HepG2 (cell line): ENCODE measurements around the gene PCSK6. TPM values are rescaled to one million over a fixed set of nuclear protein-coding genes. Genes with fewer than 3 reads are reported as not detected.

ENCODE experiments used
- BRCA1 ChIP-seq: sonication (generic); formaldehyde crosslinking; IDR thresholded peaks from 2 replicates; pipeline ENCODE4 v1.4.0; 2020; ENCODE audit warnings: missing genetic modification reagents
- FOSL2 ChIP-seq: sonication (generic); formaldehyde crosslinking; IDR thresholded peaks from 2 replicates; pipeline ENCODE4 v1.4.0; 2020; ENCODE audit warnings: missing genetic modification reagents
- HMG20B ChIP-seq: conservative IDR thresholded peaks from 2 replicates; pipeline ENCODE4 v1.6.1; 2016; ENCODE audit warnings: missing genetic modification reagents, missing compliant biosample characterization
- LCORL ChIP-seq, 2 experiments: fragments of 450-650 bp in 1 of 2; sonication (generic) in 1 of 2; formaldehyde crosslinking in 1 of 2; IDR thresholded peaks; 2 replicates each; pipeline versions ENCODE4 v1.5.0 to v1.6.1; 2017 to 2020; ENCODE audit warnings: antibody characterized with exemption in 1 of 2, missing genetic modification reagents in 1 of 2
- MYPOP ChIP-seq: sonication (generic); formaldehyde crosslinking; IDR thresholded peaks from 2 replicates; pipeline ENCODE4 v1.8.1; 2023; ENCODE audit warnings: mild to moderate bottlenecking, moderate library complexity, missing genetic modification reagents
- SALL2 ChIP-seq: sonication (generic); formaldehyde crosslinking; IDR thresholded peaks from 2 replicates; pipeline ENCODE4 v1.8.1; 2023; ENCODE audit warnings: mild to moderate bottlenecking, missing genetic modification reagents, inconsistent platforms
- SPEN ChIP-seq: sonication (generic); formaldehyde crosslinking; IDR thresholded peaks from 2 replicates; pipeline ENCODE4 v1.5.1; 2020; ENCODE audit warnings: low read depth, mild to moderate bottlenecking, missing genetic modification reagents
- SRF ChIP-seq: IDR thresholded peaks from 2 replicates; pipeline ENCODE4 v1.6.1; 2011; ENCODE audit warnings: mild to moderate bottlenecking, low read depth, low read length, moderate library complexity
- ZC3H4 ChIP-seq: sonication (generic); formaldehyde crosslinking; IDR thresholded peaks from 2 replicates; pipeline ENCODE4 v1.4.0; 2020; ENCODE audit warnings: missing genetic modification reagents, borderline replicate concordance
- ZFY ChIP-seq: sonication (generic); formaldehyde crosslinking; IDR thresholded peaks from 2 replicates; pipeline ENCODE4 v1.4.0; 2020; ENCODE audit warnings: missing genetic modification reagents
- ZKSCAN5 ChIP-seq: sonication (generic); formaldehyde crosslinking; IDR thresholded peaks from 2 replicates; pipeline ENCODE4 v1.5.1; 2020; ENCODE audit warnings: mild to moderate bottlenecking, missing genetic modification reagents
- ZNF570 ChIP-seq: sonication (generic); formaldehyde crosslinking; IDR thresholded peaks from 2 replicates; pipeline ENCODE4 v1.4.0; 2020; ENCODE audit warnings: mild to moderate bottlenecking, missing genetic modification reagents, borderline replicate concordance
- ZNF746 ChIP-seq: sonication (generic); formaldehyde crosslinking; IDR thresholded peaks from 2 replicates; pipeline ENCODE4 v1.8.0; 2022; ENCODE audit warnings: mild to moderate bottlenecking, missing genetic modification reagents
- ZNF891 ChIP-seq: sonication (generic); formaldehyde crosslinking; IDR thresholded peaks from 2 replicates; pipeline ENCODE4 v1.5.0; 2020; ENCODE audit warnings: mild to moderate bottlenecking, missing genetic modification reagents
- polyA plus RNA-seq, 8 experiments: library from polyadenylated mRNA; depleted of rRNA in 3 of 8; stranded (reverse) in 7 of 8; unstranded in 1 of 8; fragments of >200 nt; fragmentation: Illumina TruSeq in 4 of 8; extraction: Trizol in 4 of 8; gene quantifications; 2 replicates each; pipeline versions ENCODE4 v1.2.1 to v1.2.3, GENCODE V29; 2011 to 2016; ENCODE audit warnings: low read depth in 4 of 8, missing spikeins in 1 of 8, mixed read lengths in 1 of 8; ENCODE audit not compliant: insufficient read depth in 1 of 8
- total RNA-seq, 5 experiments: library from RNA; depleted of rRNA; stranded (reverse); fragments of >200 nt; fragmentation: Illumina TruSeq; extraction: Trizol; gene quantifications; 2 replicates each; pipeline ENCODE4 v1.2.3, GENCODE V29; 2016; ENCODE audit warnings: low read depth in 1 of 5
- TF ChIP-seq, protein P1 (sequence below): sonication (generic); formaldehyde crosslinking; IDR thresholded peaks from 2 replicates; pipeline ENCODE4 v1.5.0; 2020; ENCODE audit warnings: missing genetic modification reagents, mild to moderate bottlenecking, borderline replicate concordance
- TF ChIP-seq, protein P2 (sequence below): sonication (generic); formaldehyde crosslinking; IDR thresholded peaks from 2 replicates; pipeline ENCODE4 v1.5.0; 2020; ENCODE audit warnings: mild to moderate bottlenecking, missing genetic modification reagents, borderline replicate concordance
- TF ChIP-seq, protein P3 (sequence below): sonication (generic); formaldehyde crosslinking; IDR thresholded peaks from 2 replicates; pipeline ENCODE4 v1.8.0; 2022; ENCODE audit warnings: missing genetic modification reagents, mild to moderate bottlenecking, moderate library complexity, borderline replicate concordance

The PCSK6 gene
- total and polyA plus RNA-seq, 2 of the 13 experiments (the other 11 are each of a cell fraction or from before 2014, with no cell fraction given) = 56.5 to 155 TPM

GRCh38 chr15:101528108-101528916, 38.8 kb upstream of the PCSK6 start (continued):
- TF ChIP-seq ZNF891 (CRISPR knock-in tag) (peak; percentile 75), ZKSCAN5 (CRISPR knock-in tag) (no peak), HMG20B (CRISPR knock-in tag) (peak; percentile 84; the same call in 1 of the 2 replicates), FOSL2 (CRISPR knock-in tag) (peak; percentile 70), LCORL (IDR thresholded peaks at IDR 0.05) (peak; percentile 57; the same call in 1 of the 2 replicates), LCORL (CRISPR knock-in tag; IDR thresholded peaks at IDR 0.05) (peak; percentile 88), MYPOP (peak; percentile 73; the same call in 1 of the 2 replicates), SRF (no peak), ZFY (CRISPR knock-in tag) (peak; percentile 83), ZNF570 (CRISPR knock-in tag) (no peak), BRCA1 (CRISPR knock-in tag) (no peak), ZNF746 (peak; percentile 57), ZC3H4 (CRISPR knock-in tag) (no peak), SALL2 (CRISPR knock-in tag) (peak; percentile 49; the same call in 1 of the 2 replicates), SPEN (peak; percentile 35; the same call in 1 of the 2 replicates)
- TF ChIP-seq, protein P1, sequence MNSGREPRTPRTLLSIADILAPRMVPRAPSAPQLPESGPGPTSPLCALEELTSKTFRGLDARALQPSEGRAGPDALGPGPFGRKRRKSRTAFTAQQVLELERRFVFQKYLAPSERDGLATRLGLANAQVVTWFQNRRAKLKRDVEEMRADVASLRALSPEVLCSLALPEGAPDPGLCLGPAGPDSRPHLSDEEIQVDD (CRISPR knock-in tag) = 0 out of 2 replicates have a peak, but pooled peaks have one; percentile 61
- TF ChIP-seq, protein P2, sequence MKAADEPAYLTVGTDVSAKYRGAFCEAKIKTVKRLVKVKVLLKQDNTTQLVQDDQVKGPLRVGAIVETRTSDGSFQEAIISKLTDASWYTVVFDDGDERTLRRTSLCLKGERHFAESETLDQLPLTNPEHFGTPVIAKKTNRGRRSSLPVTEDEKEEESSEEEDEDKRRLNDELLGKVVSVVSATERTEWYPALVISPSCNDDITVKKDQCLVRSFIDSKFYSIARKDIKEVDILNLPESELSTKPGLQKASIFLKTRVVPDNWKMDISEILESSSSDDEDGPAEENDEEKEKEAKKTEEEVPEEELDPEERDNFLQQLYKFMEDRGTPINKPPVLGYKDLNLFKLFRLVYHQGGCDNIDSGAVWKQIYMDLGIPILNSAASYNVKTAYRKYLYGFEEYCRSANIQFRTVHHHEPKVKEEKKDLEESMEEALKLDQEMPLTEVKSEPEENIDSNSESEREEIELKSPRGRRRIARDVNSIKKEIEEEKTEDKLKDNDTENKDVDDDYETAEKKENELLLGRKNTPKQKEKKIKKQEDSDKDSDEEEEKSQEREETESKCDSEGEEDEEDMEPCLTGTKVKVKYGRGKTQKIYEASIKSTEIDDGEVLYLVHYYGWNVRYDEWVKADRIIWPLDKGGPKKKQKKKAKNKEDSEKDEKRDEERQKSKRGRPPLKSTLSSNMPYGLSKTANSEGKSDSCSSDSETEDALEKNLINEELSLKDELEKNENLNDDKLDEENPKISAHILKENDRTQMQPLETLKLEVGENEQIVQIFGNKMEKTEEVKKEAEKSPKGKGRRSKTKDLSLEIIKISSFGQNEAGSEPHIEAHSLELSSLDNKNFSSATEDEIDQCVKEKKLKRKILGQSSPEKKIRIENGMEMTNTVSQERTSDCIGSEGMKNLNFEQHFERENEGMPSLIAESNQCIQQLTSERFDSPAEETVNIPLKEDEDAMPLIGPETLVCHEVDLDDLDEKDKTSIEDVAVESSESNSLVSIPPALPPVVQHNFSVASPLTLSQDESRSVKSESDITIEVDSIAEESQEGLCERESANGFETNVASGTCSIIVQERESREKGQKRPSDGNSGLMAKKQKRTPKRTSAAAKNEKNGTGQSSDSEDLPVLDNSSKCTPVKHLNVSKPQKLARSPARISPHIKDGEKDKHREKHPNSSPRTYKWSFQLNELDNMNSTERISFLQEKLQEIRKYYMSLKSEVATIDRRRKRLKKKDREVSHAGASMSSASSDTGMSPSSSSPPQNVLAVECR (CRISPR knock-in tag) = peak; percentile 67; the same call in 1 of the 2 replicates
- TF ChIP-seq, protein P3, sequence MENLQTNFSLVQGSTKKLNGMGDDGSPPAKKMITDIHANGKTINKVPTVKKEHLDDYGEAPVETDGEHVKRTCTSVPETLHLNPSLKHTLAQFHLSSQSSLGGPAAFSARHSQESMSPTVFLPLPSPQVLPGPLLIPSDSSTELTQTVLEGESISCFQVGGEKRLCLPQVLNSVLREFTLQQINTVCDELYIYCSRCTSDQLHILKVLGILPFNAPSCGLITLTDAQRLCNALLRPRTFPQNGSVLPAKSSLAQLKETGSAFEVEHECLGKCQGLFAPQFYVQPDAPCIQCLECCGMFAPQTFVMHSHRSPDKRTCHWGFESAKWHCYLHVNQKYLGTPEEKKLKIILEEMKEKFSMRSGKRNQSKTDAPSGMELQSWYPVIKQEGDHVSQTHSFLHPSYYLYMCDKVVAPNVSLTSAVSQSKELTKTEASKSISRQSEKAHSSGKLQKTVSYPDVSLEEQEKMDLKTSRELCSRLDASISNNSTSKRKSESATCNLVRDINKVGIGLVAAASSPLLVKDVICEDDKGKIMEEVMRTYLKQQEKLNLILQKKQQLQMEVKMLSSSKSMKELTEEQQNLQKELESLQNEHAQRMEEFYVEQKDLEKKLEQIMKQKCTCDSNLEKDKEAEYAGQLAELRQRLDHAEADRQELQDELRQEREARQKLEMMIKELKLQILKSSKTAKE (CRISPR knock-in tag) = peak; percentile 88
